ENCODE measurements around the gene ATP6V1F. TPM values are rescaled to one million over a fixed set of nuclear protein-coding genes. Genes with fewer than 3 reads are reported as not detected.

The ATP6V1F gene
- total and polyA plus RNA-seq, 2 donors (not counting 1 experiment from before 2014, with no cell fraction given): 124 to 167 TPM

- Histone ChIP-seq H3K79me2 (ENCODE audit: control insufficient read depth, insufficient read depth, low read length) (peaks cover 31% of the 10 kb centered on the region), H2AFZ (ENCODE audit: low read length) (peak overlapping the region; percentile 19), H3K27ac (ENCODE audit: insufficient read depth, low read length) (peak overlapping the region; percentile 75), H3K36me3 (ENCODE audit: control insufficient read depth, insufficient read depth, low read length) (no peaks in the 10 kb centered on the region), H3K9me3 (ENCODE audit: control insufficient read depth, insufficient read depth, low read depth, low read length) (no peaks in the 10 kb centered on the region), H3K4me3 (replicated peaks in 1 of 4; ENCODE audit: control extremely low read depth in 1 of 4, insufficient read depth in 1 of 4, low read depth in 3 of 4, low read length in 4 of 4) (peak overlapping the region in 3 of 4 experiments; percentile 40 to 48 (median 43)), H3K4me2 (ENCODE audit: extremely low read depth, insufficient read depth, low read length) (peak overlapping the region; percentile 91), H3K4me1 (ENCODE audit: control insufficient read depth, extremely low read depth, insufficient read depth, low read length) (peaks cover 26% of the 10 kb centered on the region), H3K27me3 (ENCODE audit: control insufficient read depth, insufficient read depth, low read length) (no peaks in the 10 kb centered on the region), H3K9ac (ENCODE audit: insufficient read depth, low read length) (peak overlapping the region; percentile 39), H4K20me1 (ENCODE audit: control insufficient read depth, extremely low read depth, insufficient read depth, low read length) (no peaks in the 10 kb centered on the region)
- peak; percentile 55 to 83 for DNase-seq (ENCODE audit: low read depth in 2 of 2)
- TF ChIP-seq CTCF (conservative IDR thresholded peaks at IDR 0.05 in 1 of 2, IDR thresholded peaks at IDR 0.05 in 1 of 2; ENCODE audit: low read depth in 1 of 2, low read length in 2 of 2) (no peak), EZH2 (IDR thresholded peaks at IDR 0.05; ENCODE audit: low read length, missing control alignments) (no peak)
Measured at GRCh38 chr7:128829391-128830166, 33.1 kb upstream of the ATP6V1F start.

GRCh38 chr7:128830231-128831177 is 32.2 kb upstream of the ATP6V1F start, which contains the start of gene FLNC:
Gene FLNC (plus strand): TSS chr7:128830406. CDS start chr7:128830638, 232 bp downstream.
- H4K20me1 ChIP-seq (ENCODE audit: control insufficient read depth, extremely low read depth, insufficient read depth, low read length): no peaks in the 10 kb centered on the region
- peaks cover 26% of the 10 kb centered on the region for H3K4me1 ChIP-seq (ENCODE audit: control insufficient read depth, extremely low read depth, insufficient read depth, low read length)
- H3K79me2 ChIP-seq (ENCODE audit: control insufficient read depth, insufficient read depth, low read length): peaks cover 40% of the 10 kb centered on the region
- H3K4me2 ChIP-seq (ENCODE audit: extremely low read depth, insufficient read depth, low read length): peak within 1 kb of the TSS; percentile 91
- peak within 1 kb of the TSS; percentile 85 for H3K27ac ChIP-seq (ENCODE audit: insufficient read depth, low read length)
- peak within 1 kb of the TSS; percentile 27 for H2AFZ ChIP-seq (ENCODE audit: low read length)
- DNase-seq (ENCODE audit: low read depth in 2 of 2): peak; percentile 68 to 73
- TF ChIP-seq EZH2 (IDR thresholded peaks at IDR 0.05; ENCODE audit: low read length, missing control alignments): no peak
- TF ChIP-seq CTCF (conservative IDR thresholded peaks at IDR 0.05 in 1 of 2, IDR thresholded peaks at IDR 0.05 in 1 of 2; ENCODE audit: low read depth in 1 of 2, low read length in 2 of 2): no peak
- peaks cover 7% of the 10 kb centered on the region for H3K36me3 ChIP-seq (ENCODE audit: control insufficient read depth, insufficient read depth, low read length)
- H3K27me3 ChIP-seq (ENCODE audit: control insufficient read depth, insufficient read depth, low read length): no peaks in the 10 kb centered on the region
- no peaks in the 10 kb centered on the region for H3K9me3 ChIP-seq (ENCODE audit: control insufficient read depth, insufficient read depth, low read depth, low read length)
- H3K4me3 ChIP-seq (replicated peaks in 1 of 4; ENCODE audit: control extremely low read depth in 1 of 4, insufficient read depth in 1 of 4, low read depth in 3 of 4, low read length in 4 of 4): peak within 1 kb of the TSS; percentile 82 to 96 (median 94)
- H3K9ac ChIP-seq (ENCODE audit: insufficient read depth, low read length): peak within 1 kb of the TSS; percentile 85
